ENCODE results near the gene CCDC85A.

The CCDC85A gene

DNA sequence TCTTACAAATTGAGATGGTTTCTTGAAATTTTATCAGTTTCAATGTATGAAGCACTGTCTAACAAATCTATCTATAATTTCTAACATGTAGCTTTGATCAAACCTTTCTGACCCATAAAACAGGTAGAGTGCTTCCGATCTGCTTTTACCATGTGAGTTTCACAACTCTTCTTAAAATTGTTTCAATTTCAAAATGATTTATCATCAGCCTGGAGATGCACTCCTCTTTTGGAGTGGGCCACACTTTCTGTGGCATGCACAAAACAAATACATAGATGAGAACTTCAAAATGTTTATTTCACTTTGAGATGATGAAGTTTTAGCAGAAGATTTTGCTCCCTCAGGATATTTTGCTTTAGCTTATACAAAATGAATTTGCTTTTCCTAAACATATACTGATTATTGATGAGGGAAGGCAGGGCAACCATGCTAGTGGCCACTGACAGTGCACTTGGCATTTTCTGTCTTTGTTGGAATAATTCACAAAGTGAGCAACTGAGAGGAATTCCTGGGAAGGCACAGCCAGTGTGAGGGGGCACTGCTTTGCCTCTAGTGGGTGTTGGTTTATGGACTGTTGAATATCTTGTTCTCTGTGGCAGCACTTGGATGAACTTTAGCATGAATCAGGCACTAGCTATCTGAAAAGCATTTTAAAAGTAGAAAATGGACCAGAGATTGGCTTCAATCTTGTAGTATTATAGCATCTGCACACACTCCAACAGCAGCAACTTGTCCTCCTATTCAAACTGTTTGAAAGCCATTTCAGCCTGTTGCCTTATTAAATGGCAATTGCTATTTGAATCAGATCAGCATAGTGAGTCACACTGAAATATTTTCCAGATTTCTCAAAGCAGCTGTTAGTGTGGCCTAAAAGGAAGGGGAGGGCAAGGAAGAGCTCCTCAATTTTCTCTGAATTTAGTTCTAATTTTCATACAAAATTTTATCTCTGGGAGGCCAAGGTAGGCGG lies 193.2 kb downstream of the CCDC85A start:
- DNase-seq, result no peak

DNA sequence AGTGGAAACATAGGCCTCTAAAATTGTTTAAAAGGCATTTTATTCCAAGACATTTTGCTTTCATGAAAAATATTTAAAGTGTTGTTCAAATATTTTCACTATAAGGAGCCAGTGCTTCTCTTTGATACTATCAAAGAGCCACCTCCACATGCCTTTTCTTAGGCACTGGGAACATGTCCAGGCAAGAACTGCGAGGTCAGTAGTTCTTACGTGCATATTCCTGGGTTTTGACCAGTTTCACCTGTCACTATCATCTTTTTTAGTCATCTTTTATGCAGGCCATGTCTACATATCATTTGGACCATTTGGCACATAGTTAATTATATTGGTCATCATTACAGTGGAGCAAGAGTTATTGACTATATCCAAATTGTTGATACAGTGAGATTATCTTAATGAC lies 195.3 kb downstream of the CCDC85A start:
- DNase-seq, result no peak

DNA sequence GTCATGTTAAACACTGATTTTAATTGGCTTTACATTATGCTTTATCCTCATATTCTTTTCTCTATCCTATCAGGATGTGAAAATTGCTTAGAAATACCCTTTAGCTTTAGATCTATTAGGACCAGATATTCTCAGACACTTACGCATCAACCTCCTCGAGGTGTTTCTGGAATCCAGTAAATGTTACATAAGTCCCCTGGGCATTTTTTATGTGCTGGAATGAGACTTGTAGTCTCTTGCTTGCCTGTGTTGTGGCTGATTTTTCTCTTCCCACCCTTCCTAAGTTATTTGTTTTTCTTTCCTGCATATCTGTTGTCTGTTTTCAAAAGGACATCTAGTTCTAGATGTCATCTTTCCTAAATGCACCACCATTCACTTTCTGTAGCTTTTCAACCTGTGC lies 197.1 kb downstream of the CCDC85A start:
- DNase-seq, result no peak

DNA sequence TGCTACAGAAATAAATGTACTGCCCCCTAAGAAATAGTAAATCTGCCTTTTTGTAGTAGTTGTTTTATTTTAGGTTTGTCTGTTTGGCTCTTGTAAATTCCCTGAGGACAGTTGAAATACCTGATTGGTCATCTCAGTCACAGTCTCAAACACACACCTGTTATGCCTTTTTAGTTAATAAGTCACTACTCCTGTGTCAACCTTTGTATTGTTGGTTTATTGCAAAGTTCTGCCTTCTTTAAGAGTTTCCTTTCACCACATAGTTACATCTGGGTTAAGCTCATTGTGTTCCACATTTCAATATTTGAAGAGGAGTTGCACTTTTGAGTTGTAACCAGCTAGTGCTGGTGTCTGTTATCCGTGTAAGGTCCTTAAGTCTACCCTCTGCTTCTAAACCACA lies 198.7 kb downstream of the CCDC85A start:
- no peak for DNase-seq

DNA sequence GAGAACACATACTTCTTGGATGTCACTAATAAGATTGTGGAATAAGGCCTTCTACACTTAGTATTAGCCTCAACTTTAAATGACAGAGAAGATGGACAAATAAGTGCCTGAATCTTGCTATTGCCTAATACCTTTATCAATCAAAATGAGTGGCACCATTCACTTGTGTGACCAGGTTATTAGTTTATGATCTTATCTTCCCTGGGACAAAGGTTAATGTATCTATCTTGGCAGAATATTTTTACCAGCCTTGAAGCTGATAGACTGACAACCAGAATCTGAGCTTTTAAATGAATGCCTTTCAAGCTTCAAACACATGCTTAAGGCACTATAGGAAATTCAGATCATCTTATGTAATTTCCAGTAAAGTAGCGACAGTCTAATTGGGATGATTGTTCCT lies 202.9 kb downstream of the CCDC85A start:
- DNase-seq, result no peak

DNA sequence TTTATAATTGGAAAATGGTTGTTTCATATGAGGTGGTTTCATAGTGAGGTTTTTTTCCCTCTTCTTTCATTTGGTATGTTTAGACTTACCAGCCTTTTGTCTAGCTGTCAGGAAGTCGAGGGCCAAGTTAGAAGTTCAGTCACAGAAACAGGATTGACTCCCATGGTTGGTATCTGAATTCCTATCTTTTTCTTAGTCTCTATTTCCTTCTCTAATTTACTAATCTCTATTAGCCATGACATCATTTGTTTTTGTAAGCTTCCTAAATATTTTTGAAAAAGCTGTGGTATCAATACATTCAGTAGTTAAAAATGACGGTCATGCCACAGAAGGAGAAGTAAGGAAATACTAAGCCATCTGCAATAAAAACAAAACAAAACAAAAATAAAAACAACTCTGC lies 206.9 kb downstream of the CCDC85A start:
- DNase-seq, result no peak

- DNase-seq, result no peak
These were observed 226.3 kb downstream of the CCDC85A start for GRCh38 chr2:56410140-56410539.

- DNase-seq, result no peak
These were observed 232.8 kb downstream of the CCDC85A start for GRCh38 chr2:56416500-56417176.
